Mammary epithelial cell (primary cell): ENCODE measurements around the gene HOXD12.

Experiments
- CTCF ChIP-seq, 2 donors: IDR thresholded peaks in 1 of 2; conservative IDR thresholded peaks in 1 of 2; 2 replicates each; pipeline ENCODE4 v1.5.1; 2011 to 2012; ENCODE audit warnings: inconsistent platforms in 2 of 2, low read length in 2 of 2, mild to moderate bottlenecking in 2 of 2, control low read depth in 1 of 2, low read depth in 1 of 2; ENCODE audit not compliant: insufficient read depth in 1 of 2; ENCODE audit errors: extremely low read depth in 1 of 2
- EZH2 ChIP-seq: IDR thresholded peaks from 2 replicates; pipeline ENCODE4 v1.6.1; 2012; ENCODE audit warnings: low read length, inconsistent platforms, borderline replicate concordance

- TF ChIP-seq CTCF (conservative IDR thresholded peaks at IDR 0.05 in 1 of 2, IDR thresholded peaks at IDR 0.05 in 1 of 2; ENCODE audit: extremely low read depth in 1 of 2, insufficient read depth in 1 of 2, low read depth in 1 of 2, low read length in 2 of 2) (no peak), EZH2 (peak; percentile 77)
These were observed 24.1 kb upstream of the HOXD12 start for GRCh38 chr2:176075481-176075880.
